Amniotic stem cell (primary cell): ENCODE data around the gene KNSTRN.

Experiments used
- DNase-seq: peaks from one replicate; lab custom pipeline; 2025; lab: John Stamatoyannopoulos, UW

The KNSTRN gene

GRCh38 chr15:40429068-40429710 lies 46.7 kb downstream of the KNSTRN start:
- no peak for DNase-seq

GRCh38 chr15:40430271-40430805 lies 47.8 kb downstream of the KNSTRN start:
- DNase-seq: no peak

- no peak for DNase-seq
These were observed 52.6 kb downstream of the KNSTRN start for GRCh38 chr15:40435023-40435709.

GRCh38 chr15:40435710-40436089 lies 53.2 kb downstream of the KNSTRN start:
- DNase-seq: no peak

- DNase-seq: no peak
These were observed 53.8 kb downstream of the KNSTRN start for GRCh38 chr15:40436116-40436891.

GRCh38 chr15:40436892-40437751 lies 54.6 kb downstream of the KNSTRN start:
- DNase-seq: no peak

- no peak for DNase-seq
These were observed 55.5 kb downstream of the KNSTRN start for GRCh38 chr15:40437752-40438687.

GRCh38 chr15:40438712-40439111 lies 56.2 kb downstream of the KNSTRN start:
- DNase-seq: no peak

GRCh38 chr15:40439461-40439959 lies 57.0 kb downstream of the KNSTRN start:
- no peak for DNase-seq

GRCh38 chr15:40439960-40440742 lies 57.6 kb downstream of the KNSTRN start:
- no peak for DNase-seq

- DNase-seq: peak; percentile 77
These were observed 58.4 kb downstream of the KNSTRN start, which contains the start of gene BAHD1 for GRCh38 chr15:40440743-40441564. Gene BAHD1, plus strand, starts transcription at chr15:40440953. Its CDS starts 17,512 bp downstream, at chr15:40458465.

GRCh38 chr15:40441565-40442531 lies 59.3 kb downstream of the KNSTRN start:
- DNase-seq: no peak

- DNase-seq: no peak
These were observed 60.7 kb downstream of the KNSTRN start for GRCh38 chr15:40443255-40443654.

GRCh38 chr15:40443846-40444245 lies 61.3 kb downstream of the KNSTRN start:
- DNase-seq: no peak
